B cell (primary cell): ENCODE measurements around the gene PPP1R14C. TPM values are rescaled to one million over a fixed set of nuclear protein-coding genes. Genes with fewer than 3 reads are reported as not detected.

ENCODE experiments used
- ATAC-seq: fragments of 200-7000 bp; cut with Tn5 transposase; one replicate; pipeline ENCODE4 v1.10.0; 2021; ENCODE audit warnings: low read depth, mild to moderate bottlenecking, moderate number of reproducible peaks, moderate library complexity
- CTCF ChIA-PET: fragments of 350-600 bp; sonication (Branson Sonifier 250); formaldehyde crosslinking; loops from one replicate; lab custom pipeline; 2021; ENCODE audit warnings: antibody characterized with exemption, inconsistent platforms; lab: Charles Lee
- POLR2A ChIA-PET: fragments of 350-600 bp; sonication (Branson Sonifier 250); formaldehyde crosslinking; loops from one replicate; lab custom pipeline; 2021; ENCODE audit warnings: antibody characterized with exemption; lab: Charles Lee
- DNase-seq: peaks from one replicate; pipeline ENCODE4 v3.0.0; 2013
- H2AFZ ChIP-seq: 2 replicates; pipeline ENCODE4 v1.6.1; 2012; ENCODE audit warnings: mild to moderate bottlenecking, low read depth, low read length; ENCODE audit not compliant: insufficient read depth, poor library complexity, severe bottlenecking
- H3K27ac ChIP-seq, 2 donors: 1 replicate in 1 of 2; 2 replicates in 1 of 2; pipeline ENCODE4 v1.5.1; 2012 to 2013; ENCODE audit warnings: low read length in 2 of 2, mild to moderate bottlenecking in 2 of 2, moderate library complexity in 1 of 2
- H3K27me3 ChIP-seq, 4 experiments: fragments of 200-600 bp in 1 of 4; sonication (generic) in 1 of 4; replicated peaks in 1 of 4; 1 replicate in 2 of 4; 2 replicates in 2 of 4; pipeline versions ENCODE4 v1.6.1 to v1.7.0; 2013 to 2016; ENCODE audit warnings: low read length in 3 of 4, mild to moderate bottlenecking in 2 of 4, mixed read lengths in 1 of 4, moderate library complexity in 1 of 4; ENCODE audit not compliant: insufficient read depth in 4 of 4, control insufficient read depth in 3 of 4; ENCODE audit errors: control extremely low read depth in 1 of 4
- H3K36me3 ChIP-seq, 2 experiments: replicated peaks in 1 of 2; 1 replicate in 1 of 2; 2 replicates in 1 of 2; pipeline versions ENCODE4 v1.6.1 to v1.7.1; 2013; ENCODE audit warnings: low read length in 1 of 2; ENCODE audit not compliant: insufficient read depth in 2 of 2, control insufficient read depth in 1 of 2; ENCODE audit errors: control extremely low read depth in 1 of 2, extremely low read depth in 1 of 2
- H3K4me1 ChIP-seq, 2 donors: fragments of 200-600 bp in 1 of 2; sonication (generic) in 1 of 2; 1 replicate in 1 of 2; 2 replicates in 1 of 2; pipeline versions ENCODE4 v1.5.1 to v1.6.1; 2013 to 2017; ENCODE audit warnings: low read length in 2 of 2; ENCODE audit not compliant: control insufficient read depth in 2 of 2, insufficient read depth in 2 of 2
- H3K4me2 ChIP-seq: replicated peaks from 2 replicates; pipeline ENCODE3; 2012; ENCODE audit warnings: mild to moderate bottlenecking, low read depth, low read length; ENCODE audit not compliant: poor library complexity, severe bottlenecking
- H3K4me3 ChIP-seq, 5 experiments: fragments of 200-600 bp in 1 of 5; sonication (generic) in 1 of 5; 1 replicate in 3 of 5; 2 replicates in 2 of 5; pipeline versions ENCODE4 v1.5.1 to v1.7.0; 2011 to 2016; ENCODE audit warnings: low read length in 4 of 5, mild to moderate bottlenecking in 4 of 5, low read depth in 2 of 5, control low read depth in 1 of 5, moderate library complexity in 1 of 5; ENCODE audit not compliant: insufficient read depth in 1 of 5; ENCODE audit errors: control extremely low read depth in 1 of 5, extremely low read depth in 1 of 5
- H3K79me2 ChIP-seq: fragments of 200-600 bp; sonication (generic); one replicate; pipeline ENCODE4 v1.6.0; 2016; ENCODE audit warnings: low read length; ENCODE audit not compliant: control insufficient read depth, insufficient read depth
- H3K9ac ChIP-seq: fragments of 200-600 bp; sonication (generic); 2 replicates; pipeline ENCODE4 v1.6.1; 2017; ENCODE audit warnings: mild to moderate bottlenecking, low read length, moderate library complexity
- H3K9me3 ChIP-seq, 3 donors: one replicate each; pipeline versions ENCODE4 v1.6.1 to v1.7.1; 2013; ENCODE audit warnings: low read length in 2 of 3; ENCODE audit not compliant: control insufficient read depth in 2 of 3, insufficient read depth in 1 of 3; ENCODE audit errors: control extremely low read depth in 1 of 3
- H4K20me1 ChIP-seq: 2 replicates; pipeline ENCODE4 v1.6.0; 2012; ENCODE audit warnings: mild to moderate bottlenecking, low read length; ENCODE audit not compliant: insufficient read depth, control insufficient read depth, poor library complexity, severe bottlenecking
- H3K27ac Mint-ChIP-seq: one replicate; pipeline ENCODE4 v1.8.0; 2021; ENCODE audit warnings: mixed read lengths
- H3K27me3 Mint-ChIP-seq: one replicate; pipeline ENCODE4 v1.8.0; 2021; ENCODE audit warnings: mixed read lengths
- H3K4me1 Mint-ChIP-seq: one replicate; pipeline ENCODE4 v1.8.0; 2021; ENCODE audit warnings: mixed read lengths
- H3K4me3 Mint-ChIP-seq: one replicate; pipeline ENCODE4 v1.8.0; 2021; ENCODE audit warnings: mixed read lengths
- H3K9me3 Mint-ChIP-seq: one replicate; pipeline ENCODE4 v1.8.0; 2022; ENCODE audit warnings: mixed read lengths; ENCODE audit not compliant: insufficient read depth
- CTCF ChIP-seq: fragments of 200-600 bp; IDR thresholded peaks from one replicate; pipeline ENCODE4 v1.8.0; 2022; ENCODE audit warnings: antibody characterized with exemption, mild to moderate bottlenecking
- EZH2 ChIP-seq: IDR thresholded peaks from 2 replicates; pipeline ENCODE4 v1.6.1; 2012; ENCODE audit warnings: borderline replicate concordance, low read depth, mild to moderate bottlenecking, moderate library complexity, low read length; ENCODE audit not compliant: insufficient read depth, poor library complexity, severe bottlenecking
- WGBS: methylation state at CpG from one replicate; pipeline ENCODE4 v1.1.5; 2013; ENCODE audit warnings: missing lambda C conversion rate; ENCODE audit not compliant: insufficient coverage; 5-methylcytosine and 5-hydroxymethylcytosine counted together
- intact Hi-C: fragments of 100-400 bp; cut with micrococcal nuclease; formaldehyde crosslinking; loops from one replicate; pipeline ENCODE4 v1.10.0; 2022
- polyA plus RNA-seq: library from polyadenylated mRNA; depleted of rRNA; stranded (reverse); fragments of >200 nt; gene quantifications from 2 replicates; pipeline ENCODE4 v1.2.3, GENCODE V29; 2012
- total RNA-seq, 2 donors: library from RNA; stranded (reverse); fragments of 120-200 nt in 1 of 2; gene quantifications; 1 replicate in 1 of 2; 2 replicates in 1 of 2; pipeline versions ENCODE4 v1.2.3 to v1.2.4, GENCODE V29; 2013 to 2022

PPP1R14C gene
- total and polyA plus RNA-seq, 2 donors (not counting 1 experiment from before 2014, with no cell fraction given) = not detected

GRCh38 chr6:150099953-150100352, 42.9 kb upstream of the PPP1R14C start:
- H3K27me3 ChIP-seq = peaks cover 0 to 7% (median 1%) of the 10 kb centered on the region in 4 experiments
- Mint-ChIP-seq H3K4me1 (peaks cover 2% of the 10 kb centered on the region), H3K27ac (no peak overlapping the region), H3K4me3 (no peak overlapping the region), H3K9me3 (no peaks in the 10 kb centered on the region), H3K27me3 (peaks cover 9% of the 10 kb centered on the region)
- no peak for DNase-seq
- no peaks in the 10 kb centered on the region for H3K4me1 ChIP-seq
- no peak overlapping the region for H3K9ac ChIP-seq
- no peaks in the 10 kb centered on the region for H3K79me2 ChIP-seq
- H4K20me1 ChIP-seq = no peaks in the 10 kb centered on the region
- no peaks in the 10 kb centered on the region for H3K9me3 ChIP-seq
- intact Hi-C loops = no loop called here
- ChIA-PET POLR2A (no interaction called here), CTCF (no interaction called here)
- TF ChIP-seq EZH2 (no peak), CTCF (no peak)
- no peak overlapping the region for H3K4me3 ChIP-seq
- H3K27ac ChIP-seq = no peak overlapping the region
- no peak for ATAC-seq
- no peak overlapping the region for H3K4me2 ChIP-seq
- no peak overlapping the region for H2AFZ ChIP-seq
- WGBS = no CpG with 5 or more reads among the region's 11 CpGs
- no peaks in the 10 kb centered on the region for H3K36me3 ChIP-seq

- H3K27ac Mint-ChIP-seq = no peak overlapping the region
- H3K4me3 Mint-ChIP-seq = no peak overlapping the region
- intact Hi-C loops = no loop called here
- Histone ChIP-seq H3K4me3 (no peak overlapping the region), H4K20me1 (no peaks in the 10 kb centered on the region), H3K36me3 (no peaks in the 10 kb centered on the region), H3K9ac (no peak overlapping the region), H3K4me1 (no peaks in the 10 kb centered on the region), H3K79me2 (no peaks in the 10 kb centered on the region), H2AFZ (no peak overlapping the region), H3K27me3 (peaks cover 0 to 7% (median 1%) of the 10 kb centered on the region in 4 experiments), H3K4me2 (no peak overlapping the region), H3K27ac (no peak overlapping the region), H3K9me3 (no peaks in the 10 kb centered on the region)
- no peak for DNase-seq
- H3K4me1 Mint-ChIP-seq = no peaks in the 10 kb centered on the region
- TF ChIP-seq EZH2 = no peak
- no peak for TF ChIP-seq CTCF
- peaks cover 2% of the 10 kb centered on the region for H3K27me3 Mint-ChIP-seq
- POLR2A ChIA-PET = no interaction called here
- WGBS = 96% methylated on average over 19 of the region's 19 CpGs
- ATAC-seq = no peak
- no peaks in the 10 kb centered on the region for H3K9me3 Mint-ChIP-seq
- CTCF ChIA-PET = no interaction called here
Measured at GRCh38 chr6:150100745-150101144, 42.1 kb upstream of the PPP1R14C start.
